B cell (primary cell): ENCODE results near the gene RPL10A. TPM values are rescaled to one million over a fixed set of nuclear protein-coding genes. Genes with fewer than 3 reads are reported as not detected.

Source experiments
- ATAC-seq: fragments of 200-7000 bp; cut with Tn5 transposase; one replicate; pipeline ENCODE4 v1.10.0; 2021; ENCODE audit warnings: low read depth, mild to moderate bottlenecking, moderate number of reproducible peaks, moderate library complexity
- CTCF ChIA-PET: fragments of 350-600 bp; sonication (Branson Sonifier 250); formaldehyde crosslinking; loops from one replicate; lab custom pipeline; 2021; ENCODE audit warnings: antibody characterized with exemption, inconsistent platforms; lab: Charles Lee
- POLR2A ChIA-PET: fragments of 350-600 bp; sonication (Branson Sonifier 250); formaldehyde crosslinking; loops from one replicate; lab custom pipeline; 2021; ENCODE audit warnings: antibody characterized with exemption; lab: Charles Lee
- DNase-seq: peaks from one replicate; pipeline ENCODE4 v3.0.0; 2013
- H2AFZ ChIP-seq: 2 replicates; pipeline ENCODE4 v1.6.1; 2012; ENCODE audit warnings: mild to moderate bottlenecking, low read depth, low read length; ENCODE audit not compliant: insufficient read depth, poor library complexity, severe bottlenecking
- H3K27ac ChIP-seq, 2 donors: 1 replicate in 1 of 2; 2 replicates in 1 of 2; pipeline ENCODE4 v1.5.1; 2012 to 2013; ENCODE audit warnings: low read length in 2 of 2, mild to moderate bottlenecking in 2 of 2, moderate library complexity in 1 of 2
- H3K27me3 ChIP-seq, 4 experiments: fragments of 200-600 bp in 1 of 4; sonication (generic) in 1 of 4; replicated peaks in 1 of 4; 1 replicate in 2 of 4; 2 replicates in 2 of 4; pipeline versions ENCODE4 v1.6.1 to v1.7.0; 2013 to 2016; ENCODE audit warnings: low read length in 3 of 4, mild to moderate bottlenecking in 2 of 4, mixed read lengths in 1 of 4, moderate library complexity in 1 of 4; ENCODE audit not compliant: insufficient read depth in 4 of 4, control insufficient read depth in 3 of 4; ENCODE audit errors: control extremely low read depth in 1 of 4
- H3K36me3 ChIP-seq, 2 experiments: replicated peaks in 1 of 2; 1 replicate in 1 of 2; 2 replicates in 1 of 2; pipeline versions ENCODE4 v1.6.1 to v1.7.1; 2013; ENCODE audit warnings: low read length in 1 of 2; ENCODE audit not compliant: insufficient read depth in 2 of 2, control insufficient read depth in 1 of 2; ENCODE audit errors: control extremely low read depth in 1 of 2, extremely low read depth in 1 of 2
- H3K4me1 ChIP-seq, 2 donors: fragments of 200-600 bp in 1 of 2; sonication (generic) in 1 of 2; 1 replicate in 1 of 2; 2 replicates in 1 of 2; pipeline versions ENCODE4 v1.5.1 to v1.6.1; 2013 to 2017; ENCODE audit warnings: low read length in 2 of 2; ENCODE audit not compliant: control insufficient read depth in 2 of 2, insufficient read depth in 2 of 2
- H3K4me2 ChIP-seq: replicated peaks from 2 replicates; pipeline ENCODE3; 2012; ENCODE audit warnings: mild to moderate bottlenecking, low read depth, low read length; ENCODE audit not compliant: poor library complexity, severe bottlenecking
- H3K4me3 ChIP-seq, 5 experiments: fragments of 200-600 bp in 1 of 5; sonication (generic) in 1 of 5; 1 replicate in 3 of 5; 2 replicates in 2 of 5; pipeline versions ENCODE4 v1.5.1 to v1.7.0; 2011 to 2016; ENCODE audit warnings: low read length in 4 of 5, mild to moderate bottlenecking in 4 of 5, low read depth in 2 of 5, control low read depth in 1 of 5, moderate library complexity in 1 of 5; ENCODE audit not compliant: insufficient read depth in 1 of 5; ENCODE audit errors: control extremely low read depth in 1 of 5, extremely low read depth in 1 of 5
- H3K79me2 ChIP-seq: fragments of 200-600 bp; sonication (generic); one replicate; pipeline ENCODE4 v1.6.0; 2016; ENCODE audit warnings: low read length; ENCODE audit not compliant: control insufficient read depth, insufficient read depth
- H3K9ac ChIP-seq: fragments of 200-600 bp; sonication (generic); 2 replicates; pipeline ENCODE4 v1.6.1; 2017; ENCODE audit warnings: mild to moderate bottlenecking, low read length, moderate library complexity
- H3K9me3 ChIP-seq, 3 donors: one replicate each; pipeline versions ENCODE4 v1.6.1 to v1.7.1; 2013; ENCODE audit warnings: low read length in 2 of 3; ENCODE audit not compliant: control insufficient read depth in 2 of 3, insufficient read depth in 1 of 3; ENCODE audit errors: control extremely low read depth in 1 of 3
- H4K20me1 ChIP-seq: 2 replicates; pipeline ENCODE4 v1.6.0; 2012; ENCODE audit warnings: mild to moderate bottlenecking, low read length; ENCODE audit not compliant: insufficient read depth, control insufficient read depth, poor library complexity, severe bottlenecking
- H3K27ac Mint-ChIP-seq: one replicate; pipeline ENCODE4 v1.8.0; 2021; ENCODE audit warnings: mixed read lengths
- H3K27me3 Mint-ChIP-seq: one replicate; pipeline ENCODE4 v1.8.0; 2021; ENCODE audit warnings: mixed read lengths
- H3K4me1 Mint-ChIP-seq: one replicate; pipeline ENCODE4 v1.8.0; 2021; ENCODE audit warnings: mixed read lengths
- H3K4me3 Mint-ChIP-seq: one replicate; pipeline ENCODE4 v1.8.0; 2021; ENCODE audit warnings: mixed read lengths
- H3K9me3 Mint-ChIP-seq: one replicate; pipeline ENCODE4 v1.8.0; 2022; ENCODE audit warnings: mixed read lengths; ENCODE audit not compliant: insufficient read depth
- CTCF ChIP-seq: fragments of 200-600 bp; IDR thresholded peaks from one replicate; pipeline ENCODE4 v1.8.0; 2022; ENCODE audit warnings: antibody characterized with exemption, mild to moderate bottlenecking
- EZH2 ChIP-seq: IDR thresholded peaks from 2 replicates; pipeline ENCODE4 v1.6.1; 2012; ENCODE audit warnings: borderline replicate concordance, low read depth, mild to moderate bottlenecking, moderate library complexity, low read length; ENCODE audit not compliant: insufficient read depth, poor library complexity, severe bottlenecking
- WGBS: methylation state at CpG from one replicate; pipeline ENCODE4 v1.1.5; 2013; ENCODE audit warnings: missing lambda C conversion rate; ENCODE audit not compliant: insufficient coverage; 5-methylcytosine and 5-hydroxymethylcytosine counted together
- intact Hi-C: fragments of 100-400 bp; cut with micrococcal nuclease; formaldehyde crosslinking; loops from one replicate; pipeline ENCODE4 v1.10.0; 2022
- polyA plus RNA-seq: library from polyadenylated mRNA; depleted of rRNA; stranded (reverse); fragments of >200 nt; gene quantifications from 2 replicates; pipeline ENCODE4 v1.2.3, GENCODE V29; 2012
- total RNA-seq, 2 donors: library from RNA; stranded (reverse); fragments of 120-200 nt in 1 of 2; gene quantifications; 1 replicate in 1 of 2; 2 replicates in 1 of 2; pipeline versions ENCODE4 v1.2.3 to v1.2.4, GENCODE V29; 2013 to 2022

The RPL10A gene
- total and polyA plus RNA-seq, 2 donors (not counting 1 experiment from before 2014, with no cell fraction given) = 1,687 to 3,150 TPM

DNA sequence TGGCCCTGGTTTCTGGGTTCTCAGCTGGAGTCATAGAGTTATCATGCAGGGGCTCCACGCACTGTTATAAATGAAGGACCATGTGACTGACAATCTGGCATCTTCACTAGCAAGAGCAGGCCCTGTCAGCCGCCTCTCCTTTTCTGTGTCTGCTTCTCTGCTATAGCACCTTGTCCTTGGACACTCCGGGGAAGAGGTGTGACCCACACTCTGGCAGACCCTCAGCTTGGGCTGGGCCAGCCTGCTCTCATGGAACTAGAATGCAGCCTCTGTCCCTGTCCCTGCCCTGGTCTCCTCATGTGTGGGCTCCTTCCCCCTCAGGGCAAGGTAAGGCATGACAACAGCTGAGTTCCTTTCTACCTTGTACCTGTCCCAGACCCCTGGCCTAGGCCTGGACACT, 27.0 kb upstream of the RPL10A start:
- no peak overlapping the region for H3K4me3 ChIP-seq
- H3K79me2 ChIP-seq = no peaks in the 10 kb centered on the region
- H2AFZ ChIP-seq = no peak overlapping the region
- DNase-seq (no peak), ATAC-seq (no peak)
- intact Hi-C loops = no loop called here
- Mint-ChIP-seq H3K27me3 (no peaks in the 10 kb centered on the region), H3K4me3 (no peak overlapping the region), H3K4me1 (no peaks in the 10 kb centered on the region), H3K9me3 (no peaks in the 10 kb centered on the region), H3K27ac (no peak overlapping the region)
- no peak overlapping the region for H3K27ac ChIP-seq
- H3K9me3 ChIP-seq = no peaks in the 10 kb centered on the region
- CTCF ChIA-PET = interaction anchor here (1.7 kb wide), 1 partner anchor 18 kb away, joined by 6 read pairs; no protein-coding TSS in a partner anchor
- 98% methylated on average over 3 of the region's 3 CpGs for WGBS
- H3K36me3 ChIP-seq = no peaks in the 10 kb centered on the region
- H4K20me1 ChIP-seq = no peaks in the 10 kb centered on the region
- POLR2A ChIA-PET = interaction anchor here (0.6 kb wide), 1 partner anchor 73 kb away, joined by 3 read pairs; no protein-coding TSS in a partner anchor
- TF ChIP-seq CTCF = no peak
- TF ChIP-seq EZH2 = no peak
- H3K4me2 ChIP-seq = no peak overlapping the region
- no peak overlapping the region for H3K9ac ChIP-seq
- H3K27me3 ChIP-seq = no peaks in the 10 kb centered on the region
- no peaks in the 10 kb centered on the region for H3K4me1 ChIP-seq

- Mint-ChIP-seq H3K27ac (no peak overlapping the region), H3K4me3 (no peak overlapping the region), H3K27me3 (no peaks in the 10 kb centered on the region), H3K4me1 (no peaks in the 10 kb centered on the region), H3K9me3 (no peaks in the 10 kb centered on the region)
- H3K79me2 ChIP-seq = no peaks in the 10 kb centered on the region
- H3K27ac ChIP-seq = no peak overlapping the region
- intact Hi-C loops = no loop called here
- H3K4me3 ChIP-seq = no peak overlapping the region
- no peaks in the 10 kb centered on the region for H4K20me1 ChIP-seq
- ATAC-seq = no peak
- ChIA-PET POLR2A (interaction anchor here (0.6 kb wide), 1 partner anchor 73 kb away, joined by 3 read pairs; no protein-coding TSS in a partner anchor), CTCF (interaction anchor here (1.7 kb wide), 1 partner anchor 18 kb away, joined by 6 read pairs; no protein-coding TSS in a partner anchor)
- H3K4me2 ChIP-seq = no peak overlapping the region
- TF ChIP-seq CTCF (no peak), EZH2 (no peak)
- no peak overlapping the region for H2AFZ ChIP-seq
- H3K4me1 ChIP-seq = no peaks in the 10 kb centered on the region
- H3K9ac ChIP-seq = no peak overlapping the region
- no CpG with 5 or more reads among the region's 4 CpGs for WGBS
- no peaks in the 10 kb centered on the region for H3K36me3 ChIP-seq
- no peaks in the 10 kb centered on the region for H3K9me3 ChIP-seq
- no peaks in the 10 kb centered on the region for H3K27me3 ChIP-seq
- no peak for DNase-seq
These were observed 26.6 kb upstream of the RPL10A start for GRCh38 chr6:35441642-35442041.
